HEK293 (cell line): Measurements from ENCODE around the gene ITGB4.
A peak's percentile ranks its signal among the peaks of the same experiment; 100 is the strongest.

Source experiments
- ATF2 ChIP-seq: fragments of 450-650 bp; formaldehyde crosslinking; IDR thresholded peaks from 2 replicates; pipeline ENCODE4 v1.5.1; 2016; ENCODE audit warnings: missing biosample characterization, missing genetic modification characterization, low read depth
- FEZF1 ChIP-seq: fragments of 450-650 bp; formaldehyde crosslinking; IDR thresholded peaks from 2 replicates; pipeline ENCODE4 v1.5.1; 2016; ENCODE audit warnings: missing biosample characterization, missing genetic modification characterization
- GLI4 ChIP-seq: fragments of 450-650 bp; formaldehyde crosslinking; IDR thresholded peaks from 2 replicates; pipeline ENCODE4 v1.5.1; 2016; ENCODE audit warnings: missing biosample characterization, missing genetic modification characterization
- GLIS1 ChIP-seq: fragments of 450-650 bp; formaldehyde crosslinking; IDR thresholded peaks from 2 replicates; pipeline ENCODE4 v1.5.1; 2016; ENCODE audit warnings: missing biosample characterization, missing genetic modification characterization
- HOXA7 ChIP-seq: sonication (generic); formaldehyde crosslinking; IDR thresholded peaks from 2 replicates; pipeline ENCODE4 v1.8.1; 2022; ENCODE audit warnings: missing genetic modification reagents, borderline replicate concordance
- HOXD13 ChIP-seq: sonication (generic); formaldehyde crosslinking; IDR thresholded peaks from 2 replicates; pipeline ENCODE4 v1.8.0; 2022; ENCODE audit warnings: missing genetic modification reagents, borderline replicate concordance
- KLF16 ChIP-seq: fragments of 450-650 bp; formaldehyde crosslinking; IDR thresholded peaks from 2 replicates; pipeline ENCODE4 v1.5.1; 2017; ENCODE audit warnings: missing biosample characterization, missing genetic modification characterization
- OVOL3 ChIP-seq: fragments of 450-650 bp; formaldehyde crosslinking; IDR thresholded peaks from 2 replicates; pipeline ENCODE4 v1.5.1; 2016; ENCODE audit warnings: missing biosample characterization, missing genetic modification characterization
- PRDM4 ChIP-seq: fragments of 450-650 bp; formaldehyde crosslinking; IDR thresholded peaks from 2 replicates; pipeline ENCODE4 v1.5.1; 2017; ENCODE audit warnings: missing biosample characterization, missing genetic modification characterization
- RBAK ChIP-seq: fragments of 450-650 bp; formaldehyde crosslinking; IDR thresholded peaks from 2 replicates; pipeline ENCODE4 v1.5.1; 2016; ENCODE audit warnings: missing biosample characterization, missing genetic modification characterization
- SCRT2 ChIP-seq: fragments of 450-650 bp; formaldehyde crosslinking; IDR thresholded peaks from 2 replicates; pipeline ENCODE4 v1.5.1; 2016; ENCODE audit warnings: missing biosample characterization, missing genetic modification characterization
- SP2 ChIP-seq: fragments of 450-650 bp; formaldehyde crosslinking; IDR thresholded peaks from 2 replicates; pipeline ENCODE4 v1.5.1; 2016; ENCODE audit warnings: missing biosample characterization, missing genetic modification characterization
- SP3 ChIP-seq: fragments of 450-650 bp; formaldehyde crosslinking; IDR thresholded peaks from 2 replicates; pipeline ENCODE4 v1.5.1; 2016; ENCODE audit warnings: missing biosample characterization, missing genetic modification characterization
- ZBTB1 ChIP-seq: fragments of 450-650 bp; formaldehyde crosslinking; IDR thresholded peaks from 2 replicates; pipeline ENCODE4 v1.5.1; 2016; ENCODE audit warnings: missing biosample characterization, missing genetic modification characterization
- ZBTB17 ChIP-seq: fragments of 450-650 bp; formaldehyde crosslinking; IDR thresholded peaks from 2 replicates; pipeline ENCODE4 v1.5.1; 2016; ENCODE audit warnings: missing biosample characterization, missing genetic modification characterization
- ZBTB26 ChIP-seq: fragments of 450-650 bp; formaldehyde crosslinking; optimal IDR thresholded peaks from 2 replicates; pipeline ENCODE3; 2016; ENCODE audit warnings: missing biosample characterization, mild to moderate bottlenecking, missing genetic modification characterization
- ZEB2 ChIP-seq: fragments of 450-650 bp; formaldehyde crosslinking; IDR thresholded peaks from 2 replicates; pipeline ENCODE4 v1.5.1; 2016; ENCODE audit warnings: missing biosample characterization, missing genetic modification characterization
- ZIC2 ChIP-seq: fragments of 450-650 bp; formaldehyde crosslinking; IDR thresholded peaks from 2 replicates; pipeline ENCODE4 v1.5.1; 2016; ENCODE audit warnings: missing biosample characterization, missing genetic modification characterization
- ZNF157 ChIP-seq: fragments of 450-650 bp; formaldehyde crosslinking; IDR thresholded peaks from 2 replicates; pipeline ENCODE4 v1.5.1; 2016; ENCODE audit warnings: missing biosample characterization, missing genetic modification characterization
- ZNF2 ChIP-seq: fragments of 450-650 bp; formaldehyde crosslinking; IDR thresholded peaks from 2 replicates; pipeline ENCODE4 v1.5.1; 2016; ENCODE audit warnings: missing biosample characterization, missing genetic modification characterization
- ZNF24 ChIP-seq: fragments of 450-650 bp; formaldehyde crosslinking; IDR thresholded peaks from 2 replicates; pipeline ENCODE4 v1.5.1; 2016; ENCODE audit warnings: missing biosample characterization, missing genetic modification characterization
- ZNF37A ChIP-seq: fragments of 450-650 bp; IDR thresholded peaks from 2 replicates; pipeline ENCODE4 v1.5.1; 2018; ENCODE audit warnings: missing biosample characterization, missing genetic modification characterization
- ZNF473 ChIP-seq: fragments of 450-650 bp; formaldehyde crosslinking; IDR thresholded peaks from 2 replicates; pipeline ENCODE4 v1.5.1; 2017; ENCODE audit warnings: missing biosample characterization, missing genetic modification characterization
- ZNF48 ChIP-seq: fragments of 450-650 bp; formaldehyde crosslinking; IDR thresholded peaks from 2 replicates; pipeline ENCODE4 v1.5.1; 2016; ENCODE audit warnings: missing biosample characterization, missing genetic modification characterization
- ZNF624 ChIP-seq: fragments of 450-650 bp; formaldehyde crosslinking; IDR thresholded peaks from 2 replicates; pipeline ENCODE4 v1.5.1; 2017; ENCODE audit warnings: missing biosample characterization, missing genetic modification characterization
- ZNF654 ChIP-seq: fragments of 450-650 bp; formaldehyde crosslinking; IDR thresholded peaks from 2 replicates; pipeline ENCODE4 v1.5.1; 2016; ENCODE audit warnings: low read depth, missing biosample characterization, missing genetic modification characterization
- ZNF777 ChIP-seq: fragments of 450-650 bp; formaldehyde crosslinking; IDR thresholded peaks from 2 replicates; pipeline ENCODE4 v1.5.1; 2017; ENCODE audit warnings: missing biosample characterization, missing genetic modification characterization, borderline replicate concordance
- TF ChIP-seq, protein P1 (sequence below): fragments of 450-650 bp; formaldehyde crosslinking; IDR thresholded peaks from 2 replicates; pipeline ENCODE4 v1.5.1; 2017; ENCODE audit warnings: missing biosample characterization, missing genetic modification characterization
- TF ChIP-seq, protein P2 (sequence below): fragments of 450-650 bp; formaldehyde crosslinking; IDR thresholded peaks from 2 replicates; pipeline ENCODE4 v1.5.1; 2016; ENCODE audit warnings: missing biosample characterization, missing genetic modification characterization, low read depth
- TF ChIP-seq, protein P3 (sequence below): fragments of 450-650 bp; formaldehyde crosslinking; IDR thresholded peaks from 2 replicates; pipeline ENCODE4 v1.5.1; 2016; ENCODE audit warnings: missing biosample characterization, missing genetic modification characterization

ITGB4 gene

GRCh38 chr17:75764711-75765421 is 43.6 kb downstream of the ITGB4 start, which contains the start of gene GALK1 (continued):
- TF ChIP-seq KLF16 (peak; percentile 39; the same call in 1 of the 2 replicates), ZBTB17 (tag by site-specific recombination) (peak; percentile 96), SP2 (tag by site-specific recombination) (peak; percentile 75), ATF2 (tag by site-specific recombination) (no peak), SP3 (peak; percentile 56), ZNF24 (no peak), PRDM4 (tag by site-specific recombination) (no peak), RBAK (no peak), OVOL3 (tag by site-specific recombination) (no peak), ZNF473 (tag by site-specific recombination) (no peak), ZNF624 (tag by site-specific recombination) (no peak), ZNF157 (tag by site-specific recombination) (no peak), ZBTB1 (tag by site-specific recombination) (no peak), ZNF48 (tag by site-specific recombination) (no peak), ZBTB26 (tag by site-specific recombination) (peak; percentile 96), ZNF37A (tag by site-specific recombination) (no peak), ZIC2 (tag by site-specific recombination) (no peak), SCRT2 (no peak), GLI4 (tag by site-specific recombination) (no peak), HOXA7 (CRISPR knock-in tag) (no peak), FEZF1 (tag by site-specific recombination) (no peak), ZNF2 (tag by site-specific recombination) (peak; percentile 74), ZNF654 (tag by site-specific recombination) (peak; percentile 24), ZNF777 (tag by site-specific recombination) (peak; percentile 91), ZEB2 (peak; percentile 63; the same call in 1 of the 2 replicates), GLIS1 (tag by site-specific recombination) (peak; percentile 15; the same call in 1 of the 2 replicates), HOXD13 (no peak)
- TF ChIP-seq, protein P1, sequence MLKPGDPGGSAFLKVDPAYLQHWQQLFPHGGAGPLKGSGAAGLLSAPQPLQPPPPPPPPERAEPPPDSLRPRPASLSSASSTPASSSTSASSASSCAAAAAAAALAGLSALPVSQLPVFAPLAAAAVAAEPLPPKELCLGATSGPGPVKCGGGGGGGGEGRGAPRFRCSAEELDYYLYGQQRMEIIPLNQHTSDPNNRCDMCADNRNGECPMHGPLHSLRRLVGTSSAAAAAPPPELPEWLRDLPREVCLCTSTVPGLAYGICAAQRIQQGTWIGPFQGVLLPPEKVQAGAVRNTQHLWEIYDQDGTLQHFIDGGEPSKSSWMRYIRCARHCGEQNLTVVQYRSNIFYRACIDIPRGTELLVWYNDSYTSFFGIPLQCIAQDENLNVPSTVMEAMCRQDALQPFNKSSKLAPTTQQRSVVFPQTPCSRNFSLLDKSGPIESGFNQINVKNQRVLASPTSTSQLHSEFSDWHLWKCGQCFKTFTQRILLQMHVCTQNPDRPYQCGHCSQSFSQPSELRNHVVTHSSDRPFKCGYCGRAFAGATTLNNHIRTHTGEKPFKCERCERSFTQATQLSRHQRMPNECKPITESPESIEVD: no peak
- TF ChIP-seq, protein P2, sequence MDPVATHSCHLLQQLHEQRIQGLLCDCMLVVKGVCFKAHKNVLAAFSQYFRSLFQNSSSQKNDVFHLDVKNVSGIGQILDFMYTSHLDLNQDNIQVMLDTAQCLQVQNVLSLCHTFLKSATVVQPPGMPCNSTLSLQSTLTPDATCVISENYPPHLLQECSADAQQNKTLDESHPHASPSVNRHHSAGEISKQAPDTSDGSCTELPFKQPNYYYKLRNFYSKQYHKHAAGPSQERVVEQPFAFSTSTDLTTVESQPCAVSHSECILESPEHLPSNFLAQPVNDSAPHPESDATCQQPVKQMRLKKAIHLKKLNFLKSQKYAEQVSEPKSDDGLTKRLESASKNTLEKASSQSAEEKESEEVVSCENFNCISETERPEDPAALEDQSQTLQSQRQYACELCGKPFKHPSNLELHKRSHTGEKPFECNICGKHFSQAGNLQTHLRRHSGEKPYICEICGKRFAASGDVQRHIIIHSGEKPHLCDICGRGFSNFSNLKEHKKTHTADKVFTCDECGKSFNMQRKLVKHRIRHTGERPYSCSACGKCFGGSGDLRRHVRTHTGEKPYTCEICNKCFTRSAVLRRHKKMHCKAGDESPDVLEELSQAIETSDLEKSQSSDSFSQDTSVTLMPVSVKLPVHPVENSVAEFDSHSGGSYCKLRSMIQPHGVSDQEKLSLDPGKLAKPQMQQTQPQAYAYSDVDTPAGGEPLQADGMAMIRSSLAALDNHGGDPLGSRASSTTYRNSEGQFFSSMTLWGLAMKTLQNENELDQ: no peak
- TF ChIP-seq, protein P3, sequence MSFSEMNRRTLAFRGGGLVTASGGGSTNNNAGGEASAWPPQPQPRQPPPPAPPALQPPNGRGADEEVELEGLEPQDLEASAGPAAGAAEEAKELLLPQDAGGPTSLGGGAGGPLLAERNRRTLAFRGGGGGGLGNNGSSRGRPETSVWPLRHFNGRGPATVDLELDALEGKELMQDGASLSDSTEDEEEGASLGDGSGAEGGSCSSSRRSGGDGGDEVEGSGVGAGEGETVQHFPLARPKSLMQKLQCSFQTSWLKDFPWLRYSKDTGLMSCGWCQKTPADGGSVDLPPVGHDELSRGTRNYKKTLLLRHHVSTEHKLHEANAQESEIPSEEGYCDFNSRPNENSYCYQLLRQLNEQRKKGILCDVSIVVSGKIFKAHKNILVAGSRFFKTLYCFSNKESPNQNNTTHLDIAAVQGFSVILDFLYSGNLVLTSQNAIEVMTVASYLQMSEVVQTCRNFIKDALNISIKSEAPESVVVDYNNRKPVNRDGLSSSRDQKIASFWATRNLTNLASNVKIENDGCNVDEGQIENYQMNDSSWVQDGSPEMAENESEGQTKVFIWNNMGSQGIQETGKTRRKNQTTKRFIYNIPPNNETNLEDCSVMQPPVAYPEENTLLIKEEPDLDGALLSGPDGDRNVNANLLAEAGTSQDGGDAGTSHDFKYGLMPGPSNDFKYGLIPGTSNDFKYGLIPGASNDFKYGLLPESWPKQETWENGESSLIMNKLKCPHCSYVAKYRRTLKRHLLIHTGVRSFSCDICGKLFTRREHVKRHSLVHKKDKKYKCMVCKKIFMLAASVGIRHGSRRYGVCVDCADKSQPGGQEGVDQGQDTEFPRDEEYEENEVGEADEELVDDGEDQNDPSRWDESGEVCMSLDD: peak; percentile 52; the same call in 1 of the 2 replicates
